HG03342 (cell line): Measurements from ENCODE around the gene NIPBL.
"Not testable (repeated sequence)": the region's sequence is repeated elsewhere in the genome, so short reads cannot be mapped to it uniquely, and the experiment has no call there.

ENCODE experiments used
- ATAC-seq: cut with Tn5 transposase; IDR thresholded peaks from one replicate; pipeline ENCODE4 v1.9.1; 2021; ENCODE audit warnings: mild to moderate bottlenecking, moderate library complexity; ENCODE audit not compliant: unreplicated experiment

NIPBL gene

DNA sequence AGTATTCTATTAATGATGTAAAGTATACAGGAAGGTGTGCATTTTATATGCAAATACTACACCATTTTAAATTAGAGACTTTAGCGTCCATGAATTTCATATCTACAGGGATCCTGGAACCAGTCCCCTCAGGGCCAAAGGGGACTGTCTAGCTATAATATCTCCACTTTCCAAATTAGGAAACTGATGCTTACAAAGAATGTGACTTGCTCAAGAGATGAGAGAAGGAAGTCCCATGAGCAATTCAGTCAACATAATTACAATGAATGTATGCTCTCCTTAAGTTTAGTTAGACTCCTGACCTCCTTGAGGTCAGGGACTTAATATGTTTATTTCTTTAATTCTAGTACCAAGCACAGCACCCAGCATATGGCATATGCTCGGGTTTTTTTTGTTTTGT lies 23.7 kb downstream of the NIPBL start:
- ATAC-seq, result no peak

DNA sequence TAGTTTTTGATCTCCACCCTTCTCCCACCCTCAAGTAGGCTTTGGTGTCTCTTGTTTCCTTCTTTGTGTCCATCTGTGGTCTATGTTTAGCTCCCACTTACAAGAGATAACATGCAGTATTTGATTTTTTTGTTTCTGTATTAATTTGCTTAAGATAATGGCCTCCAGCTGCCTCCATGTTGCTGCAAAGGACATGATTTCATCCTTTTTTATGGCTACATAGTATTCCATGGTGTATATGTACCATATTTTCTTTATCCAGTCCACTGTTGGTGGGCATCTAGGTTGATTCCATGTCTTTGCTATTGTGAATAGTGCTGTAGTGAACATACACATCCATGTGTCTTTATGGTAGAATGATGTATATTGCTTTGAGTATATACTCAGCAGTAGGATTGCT lies 24.5 kb downstream of the NIPBL start:
- ATAC-seq, result not testable (repeated sequence)

DNA sequence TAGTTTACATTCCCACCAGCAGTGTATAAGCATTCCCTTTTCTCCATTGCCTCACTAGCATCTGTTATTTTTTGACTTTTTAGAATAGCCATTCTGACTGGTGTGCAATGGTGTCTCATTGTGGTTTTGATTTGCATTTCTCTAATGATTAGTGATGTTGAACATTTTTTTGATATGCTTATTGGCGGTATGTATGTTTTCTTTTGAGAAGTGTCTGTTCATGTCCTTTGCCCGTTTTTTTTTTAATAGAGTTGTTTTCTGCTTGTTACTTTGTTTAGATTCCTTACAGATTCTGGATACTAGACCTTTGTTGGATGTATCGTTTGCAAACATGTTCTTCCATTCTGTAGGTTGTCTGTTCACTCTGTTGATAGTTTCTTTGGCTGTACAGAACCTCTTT lies 25.3 kb downstream of the NIPBL start:
- no peak for ATAC-seq

DNA sequence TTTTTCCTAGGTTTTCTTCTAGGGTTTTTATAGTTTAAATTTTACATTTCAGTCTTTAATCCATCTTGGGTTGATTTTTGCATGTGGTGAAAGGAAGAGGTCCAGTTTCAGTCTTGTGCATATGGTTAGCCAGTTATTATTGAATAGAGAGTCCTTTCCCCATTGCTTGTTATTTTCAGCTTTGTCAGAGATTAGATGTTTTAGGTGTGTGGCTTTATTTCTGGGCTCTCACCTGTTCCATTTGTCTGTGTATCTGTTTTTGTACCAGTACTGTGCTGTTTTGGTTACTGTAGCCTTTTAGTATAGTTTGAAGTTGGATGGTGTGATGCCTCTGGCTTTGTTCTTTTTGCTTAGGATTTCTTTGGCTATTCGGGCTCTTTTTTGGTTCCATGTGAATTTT lies 25.8 kb downstream of the NIPBL start:
- ATAC-seq, result no peak

DNA sequence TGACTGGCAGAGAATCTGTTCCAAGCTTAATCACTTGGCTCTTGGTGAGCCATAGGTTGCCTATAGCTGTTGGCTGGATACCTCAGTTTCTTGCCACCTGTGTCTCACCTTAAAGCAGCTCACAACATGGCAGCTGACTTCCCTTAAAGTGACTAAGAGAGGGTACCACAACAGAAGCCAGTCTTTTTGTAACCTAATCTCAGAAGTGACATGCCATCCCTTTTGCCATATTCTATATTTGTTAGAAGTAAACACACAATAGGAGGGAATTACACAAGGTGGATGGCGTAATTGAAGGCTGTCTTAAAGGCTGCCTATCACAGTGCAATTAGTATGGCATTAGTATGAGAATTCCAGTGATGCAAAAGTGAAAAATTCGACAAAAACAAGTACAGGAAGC lies 28.1 kb downstream of the NIPBL start:
- no peak for ATAC-seq

DNA sequence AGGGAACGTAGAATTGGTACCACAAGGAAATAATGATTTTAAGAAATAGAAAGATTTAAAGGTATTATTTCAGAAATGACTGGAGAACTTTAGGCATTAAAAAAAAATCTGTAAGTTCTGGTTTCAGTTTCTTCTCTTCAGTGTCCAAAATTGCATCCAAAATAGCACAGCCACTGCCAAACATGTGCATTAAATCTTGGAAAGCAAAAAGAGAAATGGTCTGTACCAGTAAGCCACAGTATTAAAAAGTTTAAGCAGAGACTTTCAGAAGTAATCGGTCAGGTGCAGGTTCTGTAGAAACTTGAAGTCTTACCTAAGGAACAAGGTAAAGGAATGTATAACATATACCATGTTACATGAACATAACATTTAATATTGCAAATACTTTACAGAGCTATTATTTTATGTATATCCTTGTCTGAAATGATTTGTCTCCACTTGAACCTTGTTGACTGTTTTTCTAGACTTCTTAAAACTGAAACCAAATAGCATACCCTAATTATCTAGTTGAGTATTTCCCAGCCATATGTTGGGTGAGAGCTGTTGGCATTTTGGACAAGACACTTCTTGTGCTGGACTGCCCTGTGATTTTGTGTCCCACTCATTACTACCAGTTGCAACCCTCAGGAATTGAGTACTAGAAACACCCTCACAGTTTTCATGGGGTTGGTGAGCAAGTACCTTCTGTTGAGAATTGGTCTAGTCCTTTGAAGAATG lies 32.1 kb downstream of the NIPBL start:
- ATAC-seq, result peak; percentile 52

DNA sequence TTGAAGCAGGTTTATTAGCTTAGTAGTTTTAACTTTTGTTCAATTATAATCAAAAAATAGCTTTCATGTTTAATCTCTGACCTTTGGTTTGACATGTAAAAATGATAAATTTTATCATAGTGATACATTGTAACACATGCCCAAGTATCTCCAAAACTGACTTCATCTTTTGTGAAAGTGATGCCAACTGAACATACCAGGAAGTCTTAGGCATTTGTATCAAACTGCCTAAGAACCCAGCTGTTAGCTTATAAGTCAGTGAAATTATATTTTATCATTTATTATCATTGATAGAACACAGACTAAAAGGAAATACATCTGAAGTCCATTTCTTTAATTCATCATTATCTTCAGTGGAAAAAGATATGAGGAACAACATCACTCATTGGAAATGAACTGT lies 39.1 kb downstream of the NIPBL start:
- no peak for ATAC-seq

DNA sequence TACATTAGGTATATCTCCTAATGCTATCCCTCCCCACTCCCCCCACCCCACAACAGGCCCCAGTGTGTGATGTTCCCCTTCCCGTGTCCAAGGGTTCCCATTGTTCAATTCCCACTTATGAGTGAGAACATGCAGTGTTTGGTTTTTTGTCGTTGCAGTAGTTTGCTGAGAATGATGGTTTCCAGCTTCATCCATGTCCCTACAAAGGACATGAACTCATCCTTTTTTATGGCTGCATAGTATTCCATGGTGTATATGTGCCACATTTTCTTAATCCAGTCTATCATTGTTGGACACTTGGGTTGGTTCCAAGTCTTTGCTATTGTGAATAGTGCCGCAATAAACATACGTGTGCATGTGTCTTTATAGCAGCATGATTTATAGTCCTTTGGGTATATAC lies 40.0 kb downstream of the NIPBL start:
- not testable (repeated sequence) for ATAC-seq

DNA sequence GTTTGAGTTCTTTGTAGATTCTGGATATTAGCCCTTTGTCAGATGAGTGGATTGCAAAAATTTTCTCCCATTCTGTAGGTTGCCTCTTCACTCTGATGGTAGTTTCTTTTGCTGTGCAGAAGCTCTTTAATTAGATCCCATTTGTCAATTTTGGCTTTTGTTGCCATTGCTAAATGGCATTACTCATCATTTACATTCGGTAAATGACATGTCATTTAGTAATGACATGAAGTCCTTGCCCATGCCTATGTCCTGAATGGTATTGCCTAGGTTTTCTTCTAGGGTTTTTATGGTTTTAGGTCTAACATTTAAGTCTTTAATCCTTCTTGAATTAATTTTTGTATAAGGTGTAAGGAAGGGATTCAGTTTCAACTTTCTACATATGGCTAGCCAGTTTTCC lies 40.8 kb downstream of the NIPBL start:
- not testable (repeated sequence) for ATAC-seq

DNA sequence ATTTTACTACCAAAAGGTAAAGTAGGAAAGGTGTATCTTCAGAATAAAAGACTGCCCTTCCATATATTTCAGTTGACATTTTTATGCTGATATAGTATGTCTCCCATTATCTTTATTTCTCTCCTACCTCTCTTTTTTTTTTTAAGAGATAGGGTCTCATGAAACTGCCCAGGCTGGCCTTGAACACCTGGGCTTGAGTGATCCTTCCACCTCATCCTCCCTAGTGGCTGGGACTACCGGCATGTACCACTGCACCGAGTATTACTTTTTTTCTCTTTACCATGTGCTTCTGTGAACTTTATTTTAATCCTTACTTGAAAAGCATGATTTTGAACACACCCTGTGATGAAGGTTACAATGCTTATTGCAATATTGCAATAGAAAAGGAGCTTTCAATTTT lies 42.7 kb downstream of the NIPBL start:
- ATAC-seq, result no peak

DNA sequence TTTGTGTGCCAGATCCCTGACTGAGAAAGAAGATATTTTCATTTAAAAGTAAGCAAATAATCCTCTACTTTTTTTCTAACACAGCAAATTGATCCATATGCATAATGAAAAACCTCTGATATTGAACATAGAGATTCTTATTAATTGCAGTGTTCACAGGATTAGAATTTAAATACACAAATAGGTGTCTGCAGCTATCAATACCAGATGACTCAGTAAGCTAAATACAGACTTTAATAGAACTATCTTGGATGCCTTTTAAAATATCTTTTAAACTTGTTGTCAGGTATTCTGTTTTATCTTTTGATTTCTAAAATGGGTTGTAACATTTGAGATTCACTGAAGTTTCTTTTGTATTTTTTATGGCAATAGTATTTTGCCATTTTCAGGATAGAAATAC lies 43.1 kb downstream of the NIPBL start:
- no peak for ATAC-seq

DNA sequence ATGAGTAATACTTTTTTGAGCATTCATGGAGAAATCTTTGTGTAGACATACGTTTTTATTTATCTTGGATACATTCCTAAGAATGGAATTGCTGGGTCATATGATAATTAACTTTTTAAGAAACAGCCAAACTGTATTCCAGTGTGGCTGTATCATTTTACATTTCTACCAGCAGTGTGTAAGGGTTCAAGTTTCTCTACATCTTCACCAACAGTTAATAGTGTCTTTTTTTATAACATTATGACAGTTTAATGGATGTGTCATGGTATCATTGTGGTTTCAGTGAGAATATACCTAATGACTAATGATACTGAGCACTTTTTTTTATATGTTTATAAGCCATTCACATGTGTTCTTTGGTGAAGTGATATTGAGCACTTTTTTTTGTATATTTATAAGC lies 52.4 kb downstream of the NIPBL start:
- no peak for ATAC-seq

DNA sequence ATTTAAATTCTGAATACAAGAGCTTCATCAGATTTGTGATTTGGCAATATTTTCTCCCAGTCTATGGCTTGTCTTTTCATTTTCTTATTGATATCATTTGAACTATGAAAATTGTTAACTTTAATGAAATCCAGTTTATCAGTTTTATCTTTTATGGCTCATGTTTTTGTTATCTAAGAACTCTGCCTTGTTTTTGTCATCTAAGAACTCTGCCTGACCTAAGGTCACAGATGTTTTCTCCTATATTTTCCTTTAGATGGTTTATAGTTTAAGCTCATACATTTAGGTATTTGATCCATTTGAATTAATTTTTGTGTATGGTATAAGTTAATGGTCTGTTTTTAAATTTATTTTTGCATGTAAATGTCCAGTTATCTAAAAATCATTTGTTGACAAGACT lies 52.9 kb downstream of the NIPBL start:
- ATAC-seq, result no peak

DNA sequence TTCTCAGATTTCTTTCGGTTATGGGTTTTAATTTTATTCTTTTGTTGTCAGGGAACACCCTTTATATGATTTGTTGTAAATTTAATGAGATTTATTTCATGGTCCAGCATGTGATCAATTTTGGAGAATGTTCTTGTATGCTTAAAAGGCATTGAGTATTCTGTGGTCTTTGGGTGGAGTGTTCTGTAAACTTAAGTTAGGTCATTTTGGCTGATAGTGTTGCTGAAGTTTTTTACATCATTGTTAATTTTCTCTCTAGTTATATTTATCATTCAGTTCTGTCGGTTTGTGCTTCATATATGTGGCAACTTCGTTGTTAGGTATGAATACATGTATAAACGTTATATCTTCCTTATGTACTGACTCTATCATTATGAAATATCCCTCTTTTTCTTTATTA lies 55.5 kb downstream of the NIPBL start:
- ATAC-seq, result no peak

DNA sequence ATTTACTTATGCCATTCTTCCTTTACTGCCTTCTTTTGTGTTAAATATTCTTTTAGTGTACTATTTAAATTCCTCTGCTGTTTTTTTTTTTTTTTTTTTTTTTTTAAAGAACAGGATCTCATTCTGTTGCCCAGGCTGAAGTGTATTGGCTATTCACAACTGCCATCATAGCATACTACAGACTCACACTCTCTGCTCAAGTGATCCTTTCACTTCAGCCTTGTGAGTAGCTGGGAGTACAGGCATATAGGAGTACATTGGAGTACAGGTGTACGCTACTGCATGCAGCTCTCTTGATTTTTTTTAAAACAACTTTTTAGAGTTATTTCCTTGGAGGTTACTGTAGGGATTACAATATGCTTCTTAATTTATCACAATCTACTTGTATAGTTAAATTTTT lies 56.1 kb downstream of the NIPBL start:
- ATAC-seq, result no peak

DNA sequence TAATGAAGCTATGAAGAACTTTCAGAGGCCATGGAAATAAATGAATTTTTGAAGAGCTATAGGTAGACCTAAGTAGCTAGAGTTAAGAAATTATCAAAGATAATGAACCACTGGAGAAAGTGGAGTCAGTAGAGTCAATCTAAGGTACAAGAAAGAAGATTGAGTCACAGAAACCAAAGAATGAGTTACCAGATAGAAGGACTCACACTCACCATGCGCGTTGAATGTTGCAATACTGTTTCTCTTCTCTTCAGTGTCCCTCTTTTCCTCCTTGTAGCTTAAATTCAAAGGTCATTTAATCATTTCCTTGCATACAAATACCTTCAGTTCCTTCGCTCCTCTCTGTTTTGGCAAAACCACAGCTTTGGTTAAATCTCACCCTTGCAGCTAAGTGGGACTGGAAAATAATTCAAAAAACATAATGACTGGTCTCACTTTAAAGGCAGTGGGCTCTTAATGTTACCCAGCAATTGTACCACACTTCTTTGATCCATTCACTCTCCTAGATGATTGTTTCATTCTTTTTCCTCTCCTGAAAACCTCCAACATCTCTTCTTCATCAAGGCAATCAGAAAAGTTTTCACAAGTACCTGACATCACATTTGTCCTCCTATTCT lies 58.3 kb downstream of the NIPBL start:
- no peak for ATAC-seq

DNA sequence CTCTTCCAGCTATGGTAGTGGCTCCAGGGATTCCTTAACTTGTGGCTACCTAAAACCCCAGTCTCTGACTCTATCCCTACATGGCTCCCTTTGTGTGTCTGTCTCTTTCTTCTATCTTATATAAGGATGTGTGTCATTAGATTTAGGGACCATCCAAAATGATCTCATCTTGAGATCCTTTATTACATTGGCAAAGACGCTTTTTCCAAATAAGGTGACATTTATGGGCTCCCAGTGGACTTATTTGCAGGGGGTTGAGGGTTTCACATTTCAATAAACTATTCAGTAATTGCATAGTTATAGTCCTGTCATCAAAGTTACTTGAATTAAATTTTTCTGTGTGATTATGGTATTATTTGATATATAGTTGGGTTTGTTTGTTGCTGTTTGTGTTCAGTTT lies 59.2 kb downstream of the NIPBL start:
- no peak for ATAC-seq

DNA sequence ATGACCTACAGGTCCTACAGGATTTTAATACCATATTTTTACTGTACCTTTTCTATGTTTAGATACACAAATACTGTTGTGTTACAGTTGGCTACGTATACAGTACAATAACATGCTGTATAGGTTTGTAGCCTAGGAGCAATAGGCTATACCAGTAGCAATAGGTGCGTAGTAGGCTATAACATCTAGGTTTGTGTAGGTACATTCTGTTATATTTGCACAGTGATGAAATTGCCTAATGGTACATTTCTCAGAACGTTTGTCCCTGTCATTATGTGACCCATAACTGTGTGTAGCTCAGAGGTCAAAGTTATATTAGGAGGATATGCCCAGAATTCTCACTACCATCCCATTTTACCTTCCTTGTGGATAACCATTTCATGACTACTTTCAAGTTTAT lies 59.7 kb downstream of the NIPBL start:
- no peak for ATAC-seq

DNA sequence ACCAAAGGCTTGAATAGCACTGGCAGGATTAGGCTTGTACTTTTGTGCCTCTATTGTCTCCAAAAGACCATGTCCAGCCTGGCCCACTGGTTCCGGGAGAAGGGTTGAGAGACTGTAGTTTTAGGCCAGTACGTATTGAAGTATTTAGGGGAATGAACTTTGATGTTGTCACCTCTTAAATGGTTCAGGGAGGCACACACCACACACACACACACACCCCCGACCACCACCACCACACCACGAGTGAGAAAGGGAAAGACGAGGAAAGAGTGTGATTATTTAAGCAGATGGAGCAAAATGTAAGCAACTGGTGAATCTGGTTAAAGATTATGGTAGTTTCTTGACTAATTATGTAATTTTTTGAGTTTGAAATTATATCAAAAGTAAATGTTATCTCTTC lies 61.6 kb downstream of the NIPBL start:
- no peak for ATAC-seq

DNA sequence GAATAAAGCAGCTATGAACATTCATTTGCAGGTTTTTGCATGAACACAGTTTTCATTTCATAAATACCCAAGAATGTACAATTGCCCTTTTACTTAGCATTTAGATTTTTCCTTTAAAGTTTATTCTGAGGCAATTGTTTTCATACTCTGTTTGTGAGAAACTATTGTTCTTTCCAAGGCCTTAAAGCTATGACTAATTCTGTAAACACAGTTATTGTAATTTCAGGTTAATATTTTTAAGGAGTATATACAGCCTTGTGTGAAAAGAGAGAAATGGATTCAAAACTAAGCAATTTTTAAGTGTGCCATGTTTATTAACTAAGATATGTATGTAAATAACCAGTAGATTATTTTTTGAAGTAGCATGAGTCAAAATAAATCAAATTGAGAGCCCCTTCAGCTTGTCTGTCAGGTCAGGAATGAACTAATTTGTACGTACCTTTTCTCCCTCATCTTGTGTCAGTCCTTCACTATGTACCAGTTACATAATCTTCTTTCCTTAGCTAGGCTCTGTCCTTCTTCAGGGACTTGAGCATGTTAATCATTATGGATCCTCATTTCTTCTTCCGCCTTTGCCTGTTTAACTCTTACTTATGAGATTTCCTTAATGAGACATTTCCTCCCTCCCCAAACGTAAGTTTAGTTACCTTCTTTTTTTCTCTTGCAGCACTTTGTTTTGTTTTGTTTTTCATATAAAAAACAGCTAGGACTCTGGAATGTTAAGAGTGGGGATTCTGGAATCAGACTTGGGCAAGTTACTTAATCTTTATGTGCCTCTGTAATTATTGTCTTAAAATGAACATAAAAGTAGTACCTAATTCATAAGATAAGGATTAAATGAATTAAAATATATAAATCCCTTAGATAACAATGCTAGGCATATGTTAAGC lies 63.6 kb downstream of the NIPBL start:
- ATAC-seq, result no peak

DNA sequence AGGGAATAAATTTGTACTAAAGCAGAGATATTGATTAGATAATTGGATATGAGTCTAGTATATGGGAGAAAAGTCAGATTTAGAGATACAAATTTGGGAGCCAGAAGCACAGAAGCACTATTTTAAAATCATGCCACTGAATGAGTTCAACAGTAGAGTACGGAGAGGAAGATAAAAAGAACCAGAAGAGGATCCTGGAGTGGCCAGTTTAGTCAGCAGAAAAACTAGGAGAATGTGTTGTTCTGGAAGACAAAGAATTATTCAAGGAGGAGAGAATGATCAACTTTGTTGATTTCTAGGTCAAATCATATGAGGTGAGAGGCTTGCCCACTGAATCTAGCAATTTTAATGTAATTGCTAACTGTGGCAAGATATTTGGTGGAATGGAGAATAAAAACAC lies 67.0 kb downstream of the NIPBL start:
- ATAC-seq, result no peak

DNA sequence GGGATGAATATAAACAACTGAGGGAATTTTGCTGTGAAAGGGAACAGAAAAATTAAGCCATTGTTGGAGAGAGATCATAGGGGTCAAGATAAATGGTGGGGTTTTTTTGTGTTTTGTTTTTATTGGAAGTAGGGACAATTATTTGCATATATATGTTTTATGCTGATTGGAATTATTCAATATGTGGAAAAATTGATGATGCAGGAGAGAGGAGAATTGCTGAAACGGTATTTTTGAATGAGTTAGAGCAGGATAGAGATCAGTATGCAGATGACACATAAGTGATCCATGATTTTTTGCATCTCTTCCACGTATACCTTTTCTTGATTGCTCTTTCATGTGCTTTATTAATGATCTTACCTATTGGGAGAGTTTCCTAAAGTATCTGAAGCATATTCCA lies 67.5 kb downstream of the NIPBL start:
- no peak for ATAC-seq
